DOHH2 (cell line): ENCODE measurements around the gene SLC6A16.
A peak's percentile ranks its signal among the peaks of the same experiment; 100 is the strongest.
"Not testable (repeated sequence)": the region's sequence is repeated elsewhere in the genome, so short reads cannot be mapped to it uniquely, and the experiment has no call there.

Experiments used
- EZH2phosphoT487 ChIP-seq: fragments of 200-600 bp; sonication (generic); IDR thresholded peaks from 2 replicates; pipeline ENCODE4 v1.6.1; 2017; ENCODE audit warnings: borderline replicate concordance, mild to moderate bottlenecking, antibody characterized with exemption, low read length, moderate library complexity, mixed read lengths
- TF ChIP-seq, protein P1 (sequence below): fragments of 200-600 bp; sonication (generic); IDR thresholded peaks from one replicate; pipeline ENCODE4 v1.5.1; 2014; ENCODE audit warnings: antibody characterized with exemption, mild to moderate bottlenecking, low read depth, low read length; ENCODE audit not compliant: poor library complexity, severe bottlenecking

DNA sequence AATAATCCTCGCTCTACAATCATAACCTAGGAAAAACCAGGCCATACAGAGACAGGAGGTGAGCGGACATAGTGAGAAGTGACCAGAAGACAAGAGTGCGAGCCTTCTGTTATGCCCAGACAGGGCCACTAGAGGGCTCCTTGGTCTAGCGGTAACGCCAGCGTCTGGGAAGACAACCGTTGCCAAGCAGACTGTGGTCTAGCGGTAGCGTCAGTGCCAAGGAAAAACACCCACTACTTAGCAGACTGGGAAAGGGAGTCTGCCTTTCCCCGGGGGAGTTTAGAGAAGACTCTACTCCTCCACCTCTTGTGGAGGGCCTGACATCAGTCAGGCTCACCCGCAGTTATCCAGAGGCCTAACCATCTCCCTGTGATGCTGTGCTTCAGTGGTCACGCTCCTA is 58.6 kb downstream of the SLC6A16 start:
- TF ChIP-seq, protein P1, sequence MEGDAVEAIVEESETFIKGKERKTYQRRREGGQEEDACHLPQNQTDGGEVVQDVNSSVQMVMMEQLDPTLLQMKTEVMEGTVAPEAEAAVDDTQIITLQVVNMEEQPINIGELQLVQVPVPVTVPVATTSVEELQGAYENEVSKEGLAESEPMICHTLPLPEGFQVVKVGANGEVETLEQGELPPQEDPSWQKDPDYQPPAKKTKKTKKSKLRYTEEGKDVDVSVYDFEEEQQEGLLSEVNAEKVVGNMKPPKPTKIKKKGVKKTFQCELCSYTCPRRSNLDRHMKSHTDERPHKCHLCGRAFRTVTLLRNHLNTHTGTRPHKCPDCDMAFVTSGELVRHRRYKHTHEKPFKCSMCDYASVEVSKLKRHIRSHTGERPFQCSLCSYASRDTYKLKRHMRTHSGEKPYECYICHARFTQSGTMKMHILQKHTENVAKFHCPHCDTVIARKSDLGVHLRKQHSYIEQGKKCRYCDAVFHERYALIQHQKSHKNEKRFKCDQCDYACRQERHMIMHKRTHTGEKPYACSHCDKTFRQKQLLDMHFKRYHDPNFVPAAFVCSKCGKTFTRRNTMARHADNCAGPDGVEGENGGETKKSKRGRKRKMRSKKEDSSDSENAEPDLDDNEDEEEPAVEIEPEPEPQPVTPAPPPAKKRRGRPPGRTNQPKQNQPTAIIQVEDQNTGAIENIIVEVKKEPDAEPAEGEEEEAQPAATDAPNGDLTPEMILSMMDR = peak; percentile 53
- not testable (repeated sequence) for TF ChIP-seq EZH2phosphoT487
